HG02870 (cell line): ENCODE results near the gene CDKN2D.
A peak's percentile ranks its signal among the peaks of the same experiment; 100 is the strongest.
"Not testable (repeated sequence)": the region's sequence is repeated elsewhere in the genome, so short reads cannot be mapped to it uniquely, and the experiment has no call there.

Experiments
- ATAC-seq: cut with Tn5 transposase; IDR thresholded peaks from one replicate; pipeline ENCODE4 v1.9.1; 2021; ENCODE audit warnings: mild to moderate bottlenecking, moderate library complexity; ENCODE audit not compliant: unreplicated experiment

The CDKN2D gene

DNA sequence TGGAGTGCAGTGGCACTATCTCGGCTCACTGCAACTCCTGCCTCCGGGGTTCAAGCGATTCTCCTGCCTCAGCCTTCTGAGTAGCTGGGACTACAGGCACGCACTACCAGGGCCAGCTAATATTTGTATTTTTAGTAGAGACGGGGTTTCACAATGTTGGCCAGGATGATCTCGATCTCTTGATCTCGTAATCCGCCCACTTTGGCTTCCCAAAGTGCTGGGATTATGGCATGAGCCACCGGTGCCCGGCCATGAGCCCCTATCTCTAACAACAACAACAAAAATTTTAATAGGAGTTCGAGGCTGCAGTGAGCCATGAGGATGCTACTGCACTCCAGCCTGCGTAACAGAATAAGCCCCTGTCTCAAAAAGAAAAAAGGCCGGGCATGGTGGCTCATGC, 13.3 kb upstream of the CDKN2D start:
- ATAC-seq, result no peak

GRCh38 chr19:10580979-10581631, 12.3 kb upstream of the CDKN2D start:
- ATAC-seq, result no peak

- no peak for ATAC-seq
Observed at GRCh38 chr19:10577951-10578350, 9.2 kb upstream of the CDKN2D start.

DNA sequence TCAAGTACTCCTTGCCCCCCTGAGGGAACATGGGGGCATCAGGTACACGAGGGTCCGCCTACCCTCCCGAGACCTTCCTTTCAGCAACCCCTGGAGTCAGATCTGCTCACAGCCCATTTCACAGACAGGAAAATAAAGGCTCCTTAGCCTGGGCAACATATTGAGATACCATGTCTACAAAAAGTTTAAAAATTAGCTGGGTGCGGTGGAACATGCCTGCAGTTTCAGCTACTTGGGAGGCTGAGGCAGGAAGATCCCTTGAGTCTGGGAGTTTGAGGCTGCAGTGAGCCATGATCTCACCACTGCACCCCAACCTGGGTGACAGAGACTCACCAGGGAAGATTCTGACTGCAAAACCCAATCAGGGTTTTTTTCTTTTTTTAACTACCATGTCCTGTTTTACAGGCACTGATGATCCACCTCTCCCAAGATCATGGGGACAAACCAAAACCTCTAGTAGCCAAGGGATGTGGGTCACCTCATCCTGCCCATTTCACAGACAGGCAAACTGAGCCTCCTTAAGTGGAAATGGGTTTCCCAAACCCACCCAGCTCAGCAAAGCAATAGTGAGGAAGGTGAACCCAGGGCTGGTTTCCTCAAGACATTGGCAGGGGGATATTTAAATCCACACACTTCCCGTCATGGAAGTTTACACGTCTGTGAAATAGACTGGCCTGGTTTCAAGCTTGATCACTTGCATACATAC, 6.4 kb upstream of the CDKN2D start:
- no peak for ATAC-seq

- no peak for ATAC-seq
Observed at GRCh38 chr19:10574462-10574861, 5.7 kb upstream of the CDKN2D start.

- not testable (repeated sequence) for ATAC-seq
Observed at GRCh38 chr19:10573793-10574192, 5.0 kb upstream of the CDKN2D start.

DNA sequence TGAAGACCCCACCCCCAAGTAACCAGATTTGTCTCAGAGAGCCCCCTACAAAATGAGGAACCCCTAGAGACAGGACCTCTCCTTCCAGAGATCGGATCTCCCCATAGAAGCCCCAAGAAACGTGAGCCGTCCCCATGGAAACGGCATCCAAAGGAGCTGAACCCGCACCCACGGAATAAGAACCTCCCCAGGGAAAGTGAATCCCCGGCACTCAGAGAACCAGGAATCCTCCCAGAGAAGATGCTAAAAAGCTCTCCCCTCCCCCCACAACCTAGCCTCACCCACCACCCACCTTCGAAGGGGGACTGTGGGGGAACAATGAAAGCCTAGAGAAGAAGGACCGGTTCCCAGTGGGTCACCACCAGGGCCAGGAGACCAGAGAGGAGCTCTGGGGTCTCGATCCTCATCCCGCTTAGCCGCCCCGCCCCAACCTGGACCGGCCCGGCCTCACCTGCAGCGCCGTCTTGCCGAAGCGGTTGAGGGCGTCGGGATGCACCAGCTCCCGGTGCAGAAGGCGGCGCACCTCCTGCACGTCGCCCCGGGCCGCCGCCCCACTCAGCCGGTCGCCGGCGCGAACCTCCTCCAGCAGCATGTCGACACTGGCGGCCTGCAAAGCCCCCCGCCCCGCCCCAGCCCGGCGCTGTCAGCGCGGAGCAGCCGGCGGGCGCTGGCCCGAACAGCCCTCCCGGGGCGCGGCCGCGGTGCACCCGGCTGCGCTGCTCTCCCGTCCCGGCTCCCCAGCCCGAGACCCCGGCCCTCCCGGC, 535 bp downstream of the CDKN2D start:
- no peak for ATAC-seq

DNA sequence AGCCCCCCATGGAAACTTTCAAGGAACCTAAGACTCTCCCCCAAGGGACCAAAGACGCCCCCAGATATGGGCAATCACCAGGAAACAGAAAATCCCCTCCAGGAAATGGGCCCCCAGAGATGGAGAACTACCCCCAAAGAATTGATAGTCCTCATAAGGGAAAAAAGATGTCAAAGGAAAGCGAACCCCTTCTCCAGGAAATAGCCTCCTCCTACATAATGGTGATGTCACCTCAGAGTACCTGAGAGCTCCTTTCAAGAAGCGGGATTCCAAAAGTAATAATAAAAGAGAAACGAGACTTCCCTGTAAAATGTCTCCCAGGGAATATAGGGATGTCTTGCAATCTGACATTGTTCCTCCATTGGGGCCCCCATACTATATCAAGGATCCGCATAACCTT, 1.1 kb downstream of the CDKN2D start:
- ATAC-seq, result no peak

GRCh38 chr19:10566658-10567410, 1.9 kb downstream of the CDKN2D start:
- no peak for ATAC-seq

- no peak for ATAC-seq
Observed at GRCh38 chr19:10566408-10566657, 2.4 kb downstream of the CDKN2D start.

- peak; percentile 46 for ATAC-seq
Observed at GRCh38 chr19:10565567-10566407, 3.0 kb downstream of the CDKN2D start, which contains the start of gene KRI1. Gene KRI1 (minus strand): TSS chr19:10566010. CDS start chr19:10565999, 11 bp downstream.

DNA sequence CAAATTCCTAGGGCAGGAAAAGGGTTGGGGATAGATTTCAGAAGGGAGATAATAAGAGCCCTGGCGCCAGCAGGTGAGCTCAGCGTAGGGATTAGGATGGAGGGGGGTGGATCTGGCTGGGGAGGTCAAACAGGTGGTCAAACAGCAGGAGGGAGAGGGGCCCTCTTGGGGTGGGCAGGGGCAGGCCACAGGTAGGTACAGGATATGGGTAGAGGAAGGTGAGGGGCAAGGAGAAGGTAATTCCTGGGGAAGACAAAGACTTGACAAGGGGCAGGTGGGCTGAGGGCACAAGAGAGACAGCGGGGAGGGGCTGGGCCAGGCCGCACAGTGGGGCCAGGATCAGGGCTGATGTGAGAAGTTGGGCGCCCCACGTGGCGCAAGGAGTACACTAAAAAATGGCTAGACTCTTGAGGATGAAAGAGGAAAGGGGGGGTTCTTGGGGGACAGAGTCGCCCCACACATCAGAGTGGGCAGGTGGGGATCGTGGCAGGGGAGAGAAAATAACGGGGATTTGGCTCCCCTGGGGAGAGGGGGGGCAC, 3.7 kb downstream of the CDKN2D start:
- ATAC-seq, result no peak

GRCh38 chr19:10562609-10563008, 6.2 kb downstream of the CDKN2D start:
- ATAC-seq, result no peak

DNA sequence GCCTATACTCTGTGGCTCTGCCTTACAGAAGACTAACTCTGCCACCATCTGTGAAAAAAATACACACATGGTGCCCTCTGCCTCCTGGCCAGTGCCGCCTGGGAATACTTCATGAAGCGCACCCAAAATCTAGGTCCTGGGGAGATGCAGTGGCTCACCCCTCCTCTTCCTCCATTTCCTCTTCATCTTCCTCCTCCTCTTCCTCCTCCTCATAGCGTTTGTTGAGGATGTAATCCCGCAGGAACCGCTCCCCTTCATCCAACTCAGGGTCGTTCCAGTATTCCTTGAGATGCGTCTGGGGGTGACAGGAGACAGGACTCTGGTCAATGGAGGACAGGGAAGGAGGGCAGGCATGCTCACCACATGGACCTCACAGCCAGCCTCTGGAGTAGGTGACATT, 8.6 kb downstream of the CDKN2D start:
- ATAC-seq, result no peak

DNA sequence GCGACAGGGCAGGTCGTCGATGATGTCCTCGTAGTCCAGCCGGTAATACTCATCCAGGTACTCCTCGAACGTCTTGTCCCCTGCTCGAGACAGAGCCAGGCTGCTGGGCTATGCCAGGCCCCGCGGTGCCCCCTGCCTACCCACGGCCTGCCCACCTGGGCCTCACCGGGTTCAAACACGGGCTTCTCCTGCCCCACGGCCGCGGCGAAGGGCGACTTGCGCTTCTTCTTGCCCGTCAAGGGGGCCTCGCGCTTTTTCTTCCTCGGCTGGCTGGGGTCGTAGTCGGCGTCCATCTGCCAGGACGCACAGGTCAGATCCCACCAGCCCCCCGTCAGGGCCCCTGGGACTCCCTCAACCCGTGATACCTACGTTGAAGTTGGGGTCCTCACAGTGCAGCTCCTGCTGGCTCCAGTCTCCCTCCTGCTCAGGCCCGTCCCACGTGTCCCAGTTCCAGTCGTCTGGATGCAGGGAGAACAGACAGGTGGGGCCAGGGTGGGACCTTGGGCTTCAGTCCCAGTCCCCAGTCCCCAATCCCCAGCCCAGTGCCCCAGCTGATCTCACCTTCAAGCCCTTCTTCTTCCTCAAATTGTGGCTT, 11.1 kb downstream of the CDKN2D start:
- no peak for ATAC-seq

- no peak for ATAC-seq
Observed at GRCh38 chr19:10555610-10555973, 13.2 kb downstream of the CDKN2D start.

- no peak for ATAC-seq
Observed at GRCh38 chr19:10554760-10555609, 13.8 kb downstream of the CDKN2D start.

DNA sequence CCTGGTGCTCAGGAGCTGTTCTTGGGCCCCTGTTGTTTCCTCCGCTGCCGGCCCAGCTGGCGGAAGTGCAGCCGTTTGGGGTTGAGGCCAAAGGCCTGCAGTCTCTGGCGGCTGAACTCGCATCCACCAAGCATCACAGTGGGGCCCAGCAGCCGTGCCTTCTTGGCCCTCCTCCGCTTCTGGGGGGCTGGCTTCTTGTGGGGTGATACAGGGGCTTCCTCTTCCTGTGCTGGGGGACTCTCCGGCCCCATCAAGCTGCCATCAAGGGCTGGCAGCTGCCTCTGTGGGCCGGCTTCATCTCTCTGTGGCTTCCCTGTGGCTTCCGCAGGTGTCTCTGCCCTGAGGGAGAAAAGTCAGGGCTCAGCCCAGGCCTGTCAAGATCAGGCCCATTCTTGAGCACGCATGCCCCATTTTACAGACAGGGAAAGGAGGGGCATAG, 14.8 kb downstream of the CDKN2D start:
- ATAC-seq, result peak; percentile 68

DNA sequence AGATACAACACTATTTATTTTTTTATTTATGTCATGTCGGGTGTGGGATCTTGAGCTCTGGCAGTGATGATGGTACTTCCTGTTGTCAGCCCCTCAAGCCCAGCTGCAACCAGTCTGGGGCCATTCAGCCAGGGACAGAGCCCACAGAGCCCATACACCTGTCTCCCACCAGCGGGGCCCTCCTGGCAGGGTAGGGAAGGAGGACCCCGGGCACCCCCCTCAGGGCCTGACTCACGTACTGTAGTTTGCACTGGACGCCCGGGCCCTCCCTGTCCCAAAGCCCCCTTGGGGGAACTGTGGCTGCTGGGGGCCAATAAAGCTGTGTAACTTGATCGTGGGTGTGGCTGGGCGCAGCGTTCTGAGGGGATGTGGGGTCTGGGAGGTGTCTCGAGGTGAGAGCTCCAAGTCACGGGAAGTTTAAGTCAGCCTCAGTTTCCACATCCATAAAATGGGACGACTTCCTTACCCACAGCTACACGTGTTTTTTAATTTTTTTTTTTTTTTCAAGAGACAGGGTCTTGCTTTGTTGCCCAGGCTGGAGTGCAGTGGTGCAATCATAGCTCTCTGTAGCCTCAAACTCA, 15.6 kb downstream of the CDKN2D start:
- no peak for ATAC-seq
